Activated T-helper 2 cell treated with anti-CD3 and anti-CD28 coated beads, Interferon-gamma antibody, Interleukin-2, Interleukin-4, amounts not matched to agents 10 μg/mL and 5 μg/mL and 100 μg/mL, durations not matched to agents 14 hours and 24 hours and 36 hours (primary cell): ENCODE measurements around the gene CHKB. TPM values are rescaled to one million over a fixed set of nuclear protein-coding genes. Genes with fewer than 3 reads are reported as not detected.

Source experiments
- DNase-seq: peaks from one replicate; pipeline ENCODE4 v3.0.0; 2021; ENCODE audit warnings: low spot score
- H3K27ac Mint-ChIP-seq: one replicate; pipeline ENCODE4 v1.8.0; 2021; ENCODE audit warnings: mixed read lengths
- H3K27me3 Mint-ChIP-seq: one replicate; pipeline ENCODE4 v1.8.0; 2021; ENCODE audit warnings: low read depth, mixed read lengths
- H3K36me3 Mint-ChIP-seq: one replicate; pipeline ENCODE4 v1.8.0; 2021; ENCODE audit warnings: low read depth, mixed read lengths
- H3K4me1 Mint-ChIP-seq: one replicate; pipeline ENCODE4 v1.8.0; 2021; ENCODE audit warnings: low read depth, mixed read lengths
- H3K4me3 Mint-ChIP-seq: one replicate; pipeline ENCODE4 v1.8.0; 2021; ENCODE audit warnings: low read depth, mild to moderate bottlenecking, moderate library complexity, mixed read lengths
- H3K9me3 Mint-ChIP-seq: one replicate; pipeline ENCODE4 v1.8.0; 2021; ENCODE audit warnings: mixed read lengths
- intact Hi-C: fragments of 100-400 bp; cut with micrococcal nuclease; formaldehyde crosslinking; loops from one replicate; pipeline ENCODE4 v1.15.1; 2023
- total RNA-seq: library from RNA; stranded (reverse); gene quantifications from 2 replicates; pipeline ENCODE4 v1.2.3, GENCODE V29; 2022

CHKB gene
- total RNA-seq, 1 donor from 2014 or later: 90.9 TPM

DNA sequence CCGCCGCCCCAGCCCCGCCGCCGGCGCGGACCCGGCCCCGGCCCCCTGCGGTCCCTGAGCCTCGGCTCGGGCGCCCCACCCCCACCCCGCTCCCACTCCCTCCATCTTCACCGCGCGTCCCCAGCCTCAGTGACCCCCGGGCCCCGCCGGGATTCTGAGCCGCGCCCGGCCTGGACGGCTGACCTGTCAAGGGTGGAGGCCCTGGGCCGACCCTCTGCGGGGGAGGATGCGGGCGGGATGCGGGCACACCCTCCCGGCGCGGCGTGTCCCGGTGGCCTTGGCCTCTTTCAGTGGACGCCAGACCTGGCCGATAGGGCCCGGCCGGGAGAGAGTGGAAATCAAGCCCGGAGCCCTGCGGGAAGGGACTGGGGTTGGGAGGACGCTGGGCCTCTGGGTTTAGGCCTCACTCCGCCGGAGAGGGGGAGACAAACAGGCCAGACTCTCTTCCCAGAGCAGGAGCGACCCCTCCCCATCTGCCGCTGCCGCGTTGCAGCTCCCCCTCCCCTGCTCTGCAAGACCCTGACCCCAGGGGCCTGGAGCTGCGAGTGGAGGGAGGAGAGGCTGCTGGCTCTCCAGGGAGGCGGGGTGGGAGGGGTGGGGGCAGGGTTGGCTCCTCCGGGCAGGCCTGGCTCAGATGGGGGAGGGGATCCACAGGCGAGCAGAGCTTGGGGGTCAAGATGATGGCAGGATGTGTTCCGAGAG is 18.5 kb upstream of the CHKB start:
- peaks cover 2% of the 10 kb centered on the region for H3K4me1 Mint-ChIP-seq
- DNase-seq: no peak
- intact Hi-C loops: no loop called here
- H3K27ac Mint-ChIP-seq: no peak overlapping the region
- H3K27me3 Mint-ChIP-seq: peaks cover 42% of the 10 kb centered on the region
- no peak overlapping the region for H3K4me3 Mint-ChIP-seq
- H3K9me3 Mint-ChIP-seq: no peaks in the 10 kb centered on the region
- H3K36me3 Mint-ChIP-seq: no peaks in the 10 kb centered on the region

DNA sequence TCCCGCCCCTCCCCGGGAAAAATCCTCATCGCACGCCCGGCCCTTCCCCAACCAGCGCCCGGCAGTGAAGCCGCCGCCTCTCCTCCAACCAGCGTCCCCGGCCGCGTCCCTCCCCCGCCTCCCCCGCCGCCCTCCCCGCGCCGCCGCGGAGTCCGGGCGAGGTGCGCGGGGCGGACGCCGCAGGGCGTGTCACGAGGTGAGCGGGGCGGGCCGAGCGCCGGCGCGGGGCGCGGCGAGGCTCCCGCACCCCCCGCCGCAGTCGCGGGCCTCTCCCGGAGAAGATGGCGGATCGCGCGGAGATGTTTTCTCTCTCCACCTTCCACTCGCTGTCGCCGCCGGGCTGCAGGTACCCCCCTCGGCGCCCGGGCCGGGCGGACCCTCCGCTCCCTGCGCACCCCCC is 17.9 kb upstream of the CHKB start, which contains the start of gene MAPK8IP2:
Gene MAPK8IP2, plus strand, starts transcription at position 256 of the 400 bp plus-strand sequence. Its CDS starts 26 bp downstream, at position 282.
- Mint-ChIP-seq H3K27me3 (peaks cover 38% of the 10 kb centered on the region), H3K36me3 (no peaks in the 10 kb centered on the region)
- intact Hi-C loops: no loop called here

DNA sequence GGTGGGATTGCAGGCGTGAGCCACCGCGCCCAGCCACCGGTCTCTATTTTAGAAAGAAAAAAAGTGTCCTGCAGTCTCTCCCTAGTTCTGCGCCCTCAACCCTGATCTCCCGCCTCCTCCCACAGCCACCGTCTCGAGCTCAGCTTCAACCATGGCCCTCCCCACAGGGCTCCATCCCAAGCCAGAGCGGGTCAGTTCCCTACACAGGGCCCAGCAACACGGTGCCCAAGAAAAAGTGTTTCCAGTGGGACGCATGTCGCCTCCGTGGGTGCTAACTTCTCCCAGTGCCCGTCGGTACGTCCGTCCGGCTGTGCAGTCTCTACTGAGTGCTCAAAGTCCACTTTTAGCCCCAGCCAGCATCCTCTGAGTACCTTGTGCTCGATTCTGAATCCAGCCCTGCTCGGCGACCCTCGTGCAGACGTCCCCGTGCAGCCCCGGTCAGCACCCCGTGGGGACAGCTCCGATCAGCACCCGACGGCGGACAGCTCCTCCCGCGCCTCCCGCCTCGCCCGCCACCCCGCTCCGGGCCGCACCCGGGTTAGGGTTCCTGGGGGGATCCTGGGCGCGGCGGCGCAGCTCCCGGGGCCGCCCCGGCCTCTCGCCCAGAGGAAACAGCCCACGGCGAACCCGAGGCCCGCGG is 17.3 kb upstream of the CHKB start:
- Mint-ChIP-seq H3K9me3 (no peaks in the 10 kb centered on the region), H3K4me1 (peaks cover 2% of the 10 kb centered on the region), H3K4me3 (peak overlapping the region; percentile 8), H3K36me3 (no peaks in the 10 kb centered on the region), H3K27ac (no peak overlapping the region), H3K27me3 (peaks cover 36% of the 10 kb centered on the region)
- DNase-seq: peak; percentile 63
- intact Hi-C loops: no loop called here

More for the DNA sequence above, 17.9 kb upstream of the CHKB start, which contains the start of gene MAPK8IP2:
- H3K27ac Mint-ChIP-seq: no peak within 1 kb of the TSS
- H3K4me3 Mint-ChIP-seq: peak within 1 kb of the TSS; percentile 30
- no peak for DNase-seq
- no peaks in the 10 kb centered on the region for H3K9me3 Mint-ChIP-seq
- peaks cover 2% of the 10 kb centered on the region for H3K4me1 Mint-ChIP-seq

DNA sequence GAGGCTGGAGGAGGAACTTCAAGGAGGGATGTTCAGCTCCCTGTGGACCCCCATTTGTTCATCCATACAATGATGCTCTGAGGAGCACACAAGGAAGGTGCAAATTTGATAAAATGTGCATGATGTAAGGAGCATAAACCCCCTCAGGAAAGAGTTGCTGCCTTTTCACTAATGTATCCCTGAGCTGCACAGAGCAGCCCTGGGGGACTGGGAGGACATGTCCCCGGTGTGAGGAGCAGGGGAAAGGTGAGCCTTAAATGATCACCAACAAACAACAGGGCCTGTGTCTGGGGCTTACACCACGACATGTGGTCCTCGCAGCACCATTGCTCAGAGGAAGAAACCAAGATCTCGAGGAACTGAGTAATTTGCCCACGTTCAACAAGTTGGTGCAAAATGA is 14.4 kb upstream of the CHKB start:
- Mint-ChIP-seq H3K36me3 (no peaks in the 10 kb centered on the region), H3K9me3 (no peaks in the 10 kb centered on the region), H3K27ac (no peak overlapping the region), H3K4me3 (no peak overlapping the region), H3K4me1 (peaks cover 2% of the 10 kb centered on the region), H3K27me3 (peaks cover 23% of the 10 kb centered on the region)
- no peak for DNase-seq
- intact Hi-C loops: no loop called here

DNA sequence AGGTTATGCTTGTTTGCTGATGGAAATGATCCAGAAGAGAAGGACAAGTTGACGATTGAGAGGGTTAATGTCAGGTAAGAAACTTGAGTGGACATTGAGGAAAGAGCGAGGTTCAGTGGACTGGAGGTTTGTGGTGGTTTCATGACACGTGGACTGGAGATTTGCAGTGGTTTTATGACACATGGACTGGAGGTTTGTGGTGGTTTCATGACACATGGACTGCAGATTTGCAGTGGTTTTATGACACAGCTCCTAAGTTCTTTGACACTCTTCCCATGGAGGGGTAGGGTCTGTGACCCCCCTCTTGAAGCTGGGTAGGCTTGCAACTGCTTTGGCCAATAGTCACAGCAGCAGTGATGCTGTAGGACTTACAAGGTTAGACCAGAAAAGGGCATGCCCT is 12.5 kb upstream of the CHKB start:
- no peak overlapping the region for H3K4me3 Mint-ChIP-seq
- intact Hi-C loops: no loop called here
- no peaks in the 10 kb centered on the region for H3K9me3 Mint-ChIP-seq
- no peak overlapping the region for H3K27ac Mint-ChIP-seq
- H3K27me3 Mint-ChIP-seq: peaks cover 25% of the 10 kb centered on the region
- H3K36me3 Mint-ChIP-seq: no peaks in the 10 kb centered on the region
- H3K4me1 Mint-ChIP-seq: peaks cover 2% of the 10 kb centered on the region
- no peak for DNase-seq

DNA sequence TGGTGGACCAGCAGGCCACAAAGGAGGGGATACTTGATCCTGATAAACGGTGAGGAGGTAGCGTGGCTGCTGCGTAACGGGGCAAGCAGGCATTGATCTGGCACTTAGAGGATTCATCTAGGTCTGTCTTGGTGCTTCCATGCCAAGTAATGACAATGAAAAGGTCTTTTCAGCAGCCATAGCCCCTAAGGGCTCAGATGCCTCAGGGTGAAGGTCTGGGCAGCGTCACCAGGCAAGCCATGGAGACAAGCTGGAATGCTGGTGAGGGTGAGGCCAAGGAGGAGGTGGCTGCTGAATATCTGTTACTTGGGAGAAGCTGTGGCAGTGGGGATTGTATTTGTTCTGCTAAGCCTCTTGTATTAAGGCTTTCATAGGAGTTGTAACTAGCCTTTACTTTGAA is 4.8 kb upstream of the CHKB start:
- intact Hi-C loops: no loop called here

DNA sequence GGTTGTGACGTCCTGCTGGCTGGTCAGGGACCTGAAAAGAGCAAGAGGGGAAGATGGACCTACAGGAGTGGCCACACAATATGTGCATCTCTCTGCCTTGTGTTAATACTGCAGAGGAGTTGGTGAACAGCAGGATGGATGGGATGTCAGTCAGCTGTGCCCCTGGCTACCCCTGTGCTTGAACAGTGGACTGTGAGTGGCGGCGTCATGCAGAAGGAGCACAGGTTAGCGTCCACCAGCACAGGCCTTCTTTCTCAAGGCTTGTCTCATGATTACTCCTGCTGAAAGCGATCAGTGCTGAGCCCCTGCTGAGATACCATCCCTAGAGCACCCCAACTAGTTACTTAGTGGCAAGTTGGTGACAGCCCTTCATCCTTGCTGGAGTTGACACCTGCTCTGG is 3.8 kb upstream of the CHKB start:
- intact Hi-C loops: no loop called here
- Mint-ChIP-seq H3K36me3 (peaks cover under 1% of the 10 kb centered on the region), H3K27ac (no peak overlapping the region), H3K4me3 (no peak overlapping the region), H3K27me3 (peaks cover 13% of the 10 kb centered on the region), H3K9me3 (no peaks in the 10 kb centered on the region), H3K4me1 (peaks cover 6% of the 10 kb centered on the region)
- no peak for DNase-seq

More for the DNA sequence above, 4.8 kb upstream of the CHKB start:
- Mint-ChIP-seq H3K27me3 (peaks cover 13% of the 10 kb centered on the region), H3K4me1 (peaks cover 6% of the 10 kb centered on the region), H3K4me3 (no peak overlapping the region), H3K27ac (no peak overlapping the region), H3K9me3 (no peaks in the 10 kb centered on the region), H3K36me3 (no peaks in the 10 kb centered on the region)
- DNase-seq: no peak

DNA sequence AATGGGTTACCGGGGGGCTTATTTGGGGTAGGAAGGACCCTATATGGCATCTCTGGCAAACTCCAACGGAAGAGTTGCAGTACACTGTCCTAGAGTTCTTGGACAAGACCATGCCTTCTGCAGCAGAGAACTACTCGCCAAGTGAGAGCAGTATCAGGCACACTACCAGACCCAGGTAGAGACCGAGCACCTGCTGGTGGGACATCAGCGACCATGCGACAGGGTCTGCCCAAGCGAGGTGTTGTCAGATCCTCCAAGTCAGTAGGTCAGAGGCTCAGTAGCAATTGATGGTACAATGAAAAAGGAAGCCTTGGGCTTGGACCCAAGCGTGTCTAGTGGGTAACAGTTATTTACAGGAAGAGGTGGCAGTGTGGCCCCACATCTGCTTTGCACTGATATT is 3.1 kb upstream of the CHKB start:
- no peak overlapping the region for H3K4me3 Mint-ChIP-seq
- peaks cover 7% of the 10 kb centered on the region for H3K27me3 Mint-ChIP-seq
- no peaks in the 10 kb centered on the region for H3K9me3 Mint-ChIP-seq
- intact Hi-C loops: no loop called here
- DNase-seq: no peak
- peaks cover 8% of the 10 kb centered on the region for H3K4me1 Mint-ChIP-seq
- H3K27ac Mint-ChIP-seq: no peak overlapping the region
- peaks cover 5% of the 10 kb centered on the region for H3K36me3 Mint-ChIP-seq

DNA sequence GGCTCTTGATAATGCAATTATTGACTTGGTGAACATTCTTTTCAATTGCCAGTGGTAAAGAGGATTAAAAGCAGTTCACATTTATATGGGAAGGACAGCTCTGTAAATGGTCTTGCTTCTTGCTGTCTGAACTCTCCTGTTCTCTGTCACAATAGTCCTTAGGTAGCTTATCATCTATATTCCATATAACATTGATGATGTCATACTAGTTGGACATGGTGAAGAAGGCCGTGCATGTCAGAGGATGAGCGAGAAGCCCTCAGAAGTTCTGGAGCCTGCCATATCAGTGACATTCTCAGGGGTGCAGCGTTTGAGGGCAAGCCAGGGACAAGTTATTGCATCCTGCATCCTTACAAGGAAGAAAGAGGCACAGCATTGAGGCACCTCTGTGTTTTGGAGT is 2.6 kb upstream of the CHKB start:
- DNase-seq: no peak
- H3K9me3 Mint-ChIP-seq: no peaks in the 10 kb centered on the region
- no peak overlapping the region for H3K4me3 Mint-ChIP-seq
- H3K27ac Mint-ChIP-seq: no peak overlapping the region
- peaks cover 10% of the 10 kb centered on the region for H3K4me1 Mint-ChIP-seq
- H3K36me3 Mint-ChIP-seq: peaks cover 10% of the 10 kb centered on the region
- intact Hi-C loops: no loop called here
- peaks cover 4% of the 10 kb centered on the region for H3K27me3 Mint-ChIP-seq

DNA sequence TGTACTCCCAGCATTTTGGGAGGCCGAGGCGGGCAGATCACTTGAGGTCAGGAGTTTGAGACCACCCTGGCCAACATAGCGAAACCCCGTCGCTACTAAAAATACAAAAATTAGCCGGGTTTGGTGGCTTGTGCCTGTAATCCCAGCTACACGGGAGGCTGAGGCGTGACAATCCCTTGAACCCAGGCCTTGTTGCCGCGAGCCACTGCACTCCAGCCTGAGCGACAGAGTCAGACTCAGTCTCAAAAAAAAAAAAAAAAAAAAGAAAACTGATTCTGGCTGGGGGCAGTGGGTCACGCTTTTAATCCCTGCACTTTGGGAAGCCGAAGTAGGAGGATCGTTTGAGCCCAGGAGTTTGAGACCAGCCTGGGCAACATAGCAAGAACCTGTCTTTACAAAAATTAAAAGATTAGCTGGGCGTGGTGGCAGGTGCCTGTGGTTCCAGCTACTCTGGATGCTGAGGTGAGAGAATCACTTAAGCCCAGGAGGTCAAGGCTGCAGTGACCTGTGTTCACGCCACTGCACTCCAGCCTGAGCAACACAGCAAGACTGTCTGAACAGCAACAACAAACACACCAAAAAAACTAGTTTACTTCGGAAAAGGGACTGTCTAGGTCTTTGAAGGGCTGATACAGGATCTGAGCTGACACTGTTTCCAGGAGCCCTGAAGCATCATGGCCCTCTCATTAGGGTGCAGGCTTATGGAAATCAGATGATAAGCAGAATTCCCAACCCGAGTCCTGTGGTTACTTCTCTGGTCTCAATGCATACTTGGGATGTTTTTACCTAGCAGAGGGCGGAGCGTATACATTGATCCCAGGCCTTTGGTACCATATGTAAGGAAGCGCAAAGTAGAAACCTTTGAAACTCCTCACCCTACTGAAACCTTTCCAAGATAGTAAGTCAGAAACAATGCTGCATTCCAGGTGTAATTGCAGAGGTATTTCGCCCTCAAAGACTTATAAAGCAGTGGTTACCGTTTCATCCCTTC is 1.8 kb upstream of the CHKB start:
- Mint-ChIP-seq H3K36me3 (peaks cover 17% of the 10 kb centered on the region), H3K9me3 (no peaks in the 10 kb centered on the region), H3K4me1 (peaks cover 12% of the 10 kb centered on the region), H3K27me3 (peaks cover 2% of the 10 kb centered on the region), H3K27ac (no peak overlapping the region), H3K4me3 (peak overlapping the region; percentile 94)
- no peak for DNase-seq
- intact Hi-C loops: loop anchor here (5.0 kb wide), 1 partner anchor 37 kb away; the partner anchor contains the start of gene KLHDC7B

DNA sequence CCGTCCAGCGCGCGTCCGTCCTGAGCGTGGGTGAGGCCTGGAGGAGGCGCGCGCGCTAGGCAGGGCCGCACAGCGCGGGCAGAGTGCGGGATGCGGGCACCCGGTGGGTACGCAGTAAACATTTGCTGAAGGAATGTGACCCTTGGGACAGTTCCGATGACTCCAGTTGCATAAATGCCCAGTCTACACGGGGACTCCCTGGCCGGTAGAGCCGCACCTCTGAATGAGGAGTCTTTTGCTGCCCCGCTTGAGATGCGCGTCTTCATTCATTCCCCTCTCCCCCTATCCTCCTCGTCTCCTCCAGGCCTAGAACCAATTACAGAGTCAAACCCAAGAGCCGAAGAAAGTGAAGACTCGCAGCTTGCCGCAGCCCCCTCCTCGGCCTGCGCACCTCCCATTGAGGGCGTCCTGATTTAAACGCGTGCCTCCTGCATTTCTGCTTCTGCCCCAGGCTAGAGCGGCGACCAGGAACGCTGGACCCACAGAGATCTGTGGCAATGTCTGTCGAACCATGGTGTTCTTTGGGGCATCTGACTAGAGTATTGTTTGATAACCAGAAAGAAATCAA is 729 bp upstream of the CHKB start:
- Mint-ChIP-seq H3K9me3 (no peaks in the 10 kb centered on the region), H3K4me1 (peaks cover 12% of the 10 kb centered on the region), H3K27ac (peak overlapping the region; percentile 75), H3K36me3 (peaks cover 25% of the 10 kb centered on the region), H3K4me3 (peak overlapping the region; percentile 94), H3K27me3 (peaks cover under 1% of the 10 kb centered on the region)
- no peak for DNase-seq
- intact Hi-C loops: loop anchor here (1.0 to 5.0 kb wide), 5 partner anchors 21 to 75 kb away; partner anchors contain the start of genes KLHDC7B, NCAPH2, SYCE3 and TYMP

DNA sequence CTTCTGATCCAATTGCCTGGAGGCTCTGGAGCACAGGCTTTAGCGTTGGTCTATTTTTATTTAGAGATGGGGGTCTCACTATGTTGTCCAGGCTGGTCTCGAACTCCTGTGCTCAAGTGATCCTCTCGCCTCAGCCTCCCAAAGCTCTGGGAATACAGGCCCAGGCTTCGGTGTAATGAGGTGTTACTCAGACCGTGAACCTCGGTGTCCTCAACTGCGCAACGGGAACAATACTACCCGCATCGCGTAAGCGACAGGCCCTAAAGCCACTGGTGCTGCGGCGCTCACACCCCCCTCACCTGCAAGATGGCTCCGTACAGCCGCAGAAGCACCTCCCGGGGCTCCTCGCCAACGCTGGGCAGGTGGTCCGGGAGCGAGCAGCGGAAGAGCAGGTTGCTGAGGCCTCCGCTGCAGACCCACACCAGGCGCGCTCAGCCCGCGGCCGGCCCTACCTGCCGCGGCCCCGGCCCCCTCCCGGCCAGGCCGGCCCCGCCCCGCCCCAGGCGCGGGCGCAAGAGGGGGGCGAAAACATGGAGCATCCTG is 628 bp downstream of the CHKB start:
- peaks cover 14% of the 10 kb centered on the region for H3K4me1 Mint-ChIP-seq

More for the DNA sequence above, 628 bp downstream of the CHKB start:
- intact Hi-C loops: loop anchor here (2.0 to 5.0 kb wide), 4 partner anchors 19 to 73 kb away; partner anchors contain the start of genes KLHDC7B, NCAPH2, SYCE3 and TYMP
- H3K4me3 Mint-ChIP-seq: peak overlapping the region; percentile 86
- H3K9me3 Mint-ChIP-seq: no peaks in the 10 kb centered on the region
- H3K27me3 Mint-ChIP-seq: no peaks in the 10 kb centered on the region
- peaks cover 31% of the 10 kb centered on the region for H3K36me3 Mint-ChIP-seq
- H3K27ac Mint-ChIP-seq: peak overlapping the region; percentile 71
- DNase-seq: no peak
